Stimulated activated naive CD8-positive, alpha-beta T cell treated with anti-CD3 and anti-CD28 coated beads, Interleukin-15, amount 100 ng/mL, for 72 hours (primary cell): Measurements from ENCODE around the gene TIMP4.
A peak's percentile ranks its signal among the peaks of the same experiment; 100 is the strongest.

Source experiments
- ATAC-seq: fragments of 150-1000 bp; cut with Tn5 transposase; 2 replicates; pipeline ENCODE4 v1.10.0; 2021; ENCODE audit warnings: mild to moderate bottlenecking, moderate library complexity
- DNase-seq, 2 donors: peaks; one replicate each; pipeline ENCODE4 v3.0.0; 2021 to 2022
- H3K27ac Mint-ChIP-seq, 2 donors: one replicate each; pipeline ENCODE4 v1.8.0; 2022; ENCODE audit warnings: mild to moderate bottlenecking in 2 of 2, mixed read lengths in 2 of 2, moderate library complexity in 2 of 2
- H3K27me3 Mint-ChIP-seq: one replicate; pipeline ENCODE4 v1.8.0; 2022; ENCODE audit warnings: mixed read lengths
- H3K4me1 Mint-ChIP-seq: one replicate; pipeline ENCODE4 v1.8.0; 2022; ENCODE audit warnings: mild to moderate bottlenecking, mixed read lengths
- H3K4me3 Mint-ChIP-seq, 2 donors: one replicate each; pipeline ENCODE4 v1.8.0; 2022; ENCODE audit warnings: mild to moderate bottlenecking in 2 of 2, mixed read lengths in 2 of 2, moderate library complexity in 1 of 2
- H3K9me3 Mint-ChIP-seq, 2 donors: one replicate each; pipeline ENCODE4 v1.8.0; 2022; ENCODE audit warnings: mixed read lengths in 2 of 2

TIMP4 gene

GRCh38 chr3:12175844-12176453 is 17.2 kb upstream of the TIMP4 start:
- H3K4me3 Mint-ChIP-seq, result no peak overlapping the region
- H3K27me3 Mint-ChIP-seq, result no peaks in the 10 kb centered on the region
- DNase-seq, result peak in 1 of 2 donors; percentile 32
- peaks cover 18% of the 10 kb centered on the region for H3K4me1 Mint-ChIP-seq
- H3K9me3 Mint-ChIP-seq, result peaks cover 17 to 19% of the 10 kb centered on the region in 2 donors
- ATAC-seq, result peak; percentile 69
- H3K27ac Mint-ChIP-seq, result no peak overlapping the region

GRCh38 chr3:12175137-12175593 is 16.5 kb upstream of the TIMP4 start:
- ATAC-seq, result no peak
- Mint-ChIP-seq H3K27ac (no peak overlapping the region), H3K4me1 (peaks cover 18% of the 10 kb centered on the region), H3K27me3 (no peaks in the 10 kb centered on the region), H3K4me3 (no peak overlapping the region), H3K9me3 (peaks cover 17 to 19% of the 10 kb centered on the region in 2 donors)
- no peak for DNase-seq

GRCh38 chr3:12170207-12170606 is 11.5 kb upstream of the TIMP4 start:
- Mint-ChIP-seq H3K4me3 (no peak overlapping the region), H3K4me1 (no peaks in the 10 kb centered on the region), H3K27me3 (peaks cover 18% of the 10 kb centered on the region), H3K9me3 (peaks cover 21 to 25% of the 10 kb centered on the region in 2 donors), H3K27ac (peak overlapping the region in 1 of 2 donors; percentile 38)
- DNase-seq (no peak), ATAC-seq (no peak)

- Mint-ChIP-seq H3K27ac (no peak overlapping the region), H3K4me1 (no peaks in the 10 kb centered on the region), H3K27me3 (peaks cover 34% of the 10 kb centered on the region), H3K4me3 (no peak overlapping the region), H3K9me3 (peaks cover 5% of the 10 kb centered on the region in 2 donors)
- ATAC-seq (no peak), DNase-seq (no peak)
Observed at GRCh38 chr3:12165909-12166308, 7.2 kb upstream of the TIMP4 start.

- Mint-ChIP-seq H3K9me3 (no peaks in the 10 kb centered on the region), H3K27me3 (peaks cover 44% of the 10 kb centered on the region), H3K4me1 (peaks cover 14% of the 10 kb centered on the region)
Observed at GRCh38 chr3:12159227-12159601, 502 bp upstream of the TIMP4 start.

GRCh38 chr3:12157026-12157425 is 1.7 kb downstream of the TIMP4 start:
- Mint-ChIP-seq H3K27ac (no peak overlapping the region), H3K27me3 (peaks cover 41% of the 10 kb centered on the region), H3K4me1 (peaks cover 14% of the 10 kb centered on the region), H3K9me3 (no peaks in the 10 kb centered on the region), H3K4me3 (no peak overlapping the region)
- DNase-seq (no peak), ATAC-seq (no peak)

More at GRCh38 chr3:12159227-12159601, 502 bp upstream of the TIMP4 start:
- Mint-ChIP-seq H3K27ac (no peak overlapping the region), H3K4me3 (no peak overlapping the region)
- ATAC-seq, result no peak
- DNase-seq, result no peak

GRCh38 chr3:12155828-12156227 is 2.9 kb downstream of the TIMP4 start:
- Mint-ChIP-seq H3K27ac (no peak overlapping the region), H3K4me3 (no peak overlapping the region), H3K9me3 (no peaks in the 10 kb centered on the region), H3K4me1 (peaks cover 14% of the 10 kb centered on the region), H3K27me3 (peaks cover 37% of the 10 kb centered on the region)
- DNase-seq, result no peak
- peak; percentile 25 for ATAC-seq

- Mint-ChIP-seq H3K27me3 (peaks cover 37% of the 10 kb centered on the region), H3K4me3 (no peak overlapping the region), H3K27ac (no peak overlapping the region), H3K4me1 (peaks cover 14% of the 10 kb centered on the region), H3K9me3 (no peaks in the 10 kb centered on the region)
- ATAC-seq, result no peak
- DNase-seq, result no peak
Observed at GRCh38 chr3:12155264-12155663, 3.4 kb downstream of the TIMP4 start.

GRCh38 chr3:12154151-12154550 is 4.6 kb downstream of the TIMP4 start:
- H3K27me3 Mint-ChIP-seq, result peaks cover 36% of the 10 kb centered on the region
- H3K9me3 Mint-ChIP-seq, result no peaks in the 10 kb centered on the region
- ATAC-seq, result no peak
- DNase-seq, result no peak
- H3K27ac Mint-ChIP-seq, result peak overlapping the region in 1 of 2 donors; percentile 59
- peaks cover 14% of the 10 kb centered on the region for H3K4me1 Mint-ChIP-seq
- H3K4me3 Mint-ChIP-seq, result no peak overlapping the region

- Mint-ChIP-seq H3K27me3 (peaks cover 24% of the 10 kb centered on the region), H3K9me3 (no peaks in the 10 kb centered on the region), H3K4me1 (peaks cover 4% of the 10 kb centered on the region), H3K27ac (no peak overlapping the region), H3K4me3 (no peak overlapping the region)
- ATAC-seq (no peak), DNase-seq (no peak)
Observed at GRCh38 chr3:12150112-12150511, 8.6 kb downstream of the TIMP4 start.

GRCh38 chr3:12149029-12149428 is 9.7 kb downstream of the TIMP4 start:
- ATAC-seq, result no peak
- Mint-ChIP-seq H3K4me1 (no peaks in the 10 kb centered on the region), H3K27ac (no peak overlapping the region), H3K27me3 (peaks cover 27% of the 10 kb centered on the region), H3K9me3 (no peaks in the 10 kb centered on the region), H3K4me3 (no peak overlapping the region)
- DNase-seq, result no peak

- Mint-ChIP-seq H3K27me3 (peaks cover 32% of the 10 kb centered on the region), H3K27ac (peak overlapping the region in 1 of 2 donors; percentile 36), H3K9me3 (no peaks in the 10 kb centered on the region), H3K4me3 (no peak overlapping the region), H3K4me1 (no peaks in the 10 kb centered on the region)
- DNase-seq, result no peak
- ATAC-seq, result no peak
Observed at GRCh38 chr3:12148183-12148940, 10.3 kb downstream of the TIMP4 start.

GRCh38 chr3:12147049-12147780 is 11.5 kb downstream of the TIMP4 start:
- H3K4me1 Mint-ChIP-seq, result no peaks in the 10 kb centered on the region
- H3K27me3 Mint-ChIP-seq, result peaks cover 29% of the 10 kb centered on the region
- DNase-seq (no peak), ATAC-seq (no peak)
- H3K9me3 Mint-ChIP-seq, result no peaks in the 10 kb centered on the region
- peak overlapping the region in 1 of 2 donors; percentile 19 for H3K27ac Mint-ChIP-seq
- no peak overlapping the region for H3K4me3 Mint-ChIP-seq

- H3K27me3 Mint-ChIP-seq, result peaks cover 18% of the 10 kb centered on the region
- no peak for ATAC-seq
- DNase-seq, result no peak
- no peak overlapping the region for H3K4me3 Mint-ChIP-seq
- H3K9me3 Mint-ChIP-seq, result no peaks in the 10 kb centered on the region
- H3K4me1 Mint-ChIP-seq, result no peaks in the 10 kb centered on the region
- peak overlapping the region in 1 of 2 donors; percentile 56 for H3K27ac Mint-ChIP-seq
Observed at GRCh38 chr3:12143949-12144504, 14.7 kb downstream of the TIMP4 start.

GRCh38 chr3:12142476-12142875 is 16.2 kb downstream of the TIMP4 start:
- peaks cover 8% of the 10 kb centered on the region for H3K4me1 Mint-ChIP-seq
- peaks cover 8% of the 10 kb centered on the region for H3K27me3 Mint-ChIP-seq
- H3K9me3 Mint-ChIP-seq, result no peaks in the 10 kb centered on the region
- no peak overlapping the region for H3K4me3 Mint-ChIP-seq
- H3K27ac Mint-ChIP-seq, result no peak overlapping the region
- no peak for ATAC-seq
- no peak for DNase-seq
